Fibroblast of gingiva (primary cell): ENCODE results near the gene CACNA1C.

Source experiments
- DNase-seq: peaks from one replicate; pipeline ENCODE4 v3.0.0-alpha.2; 2011; ENCODE audit warnings: low read depth

The CACNA1C gene

GRCh38 chr12:2322554-2323120 lies 269.9 kb downstream of the CACNA1C start:
- no peak for DNase-seq

GRCh38 chr12:2323532-2324255 lies 270.9 kb downstream of the CACNA1C start:
- DNase-seq: no peak

DNA sequence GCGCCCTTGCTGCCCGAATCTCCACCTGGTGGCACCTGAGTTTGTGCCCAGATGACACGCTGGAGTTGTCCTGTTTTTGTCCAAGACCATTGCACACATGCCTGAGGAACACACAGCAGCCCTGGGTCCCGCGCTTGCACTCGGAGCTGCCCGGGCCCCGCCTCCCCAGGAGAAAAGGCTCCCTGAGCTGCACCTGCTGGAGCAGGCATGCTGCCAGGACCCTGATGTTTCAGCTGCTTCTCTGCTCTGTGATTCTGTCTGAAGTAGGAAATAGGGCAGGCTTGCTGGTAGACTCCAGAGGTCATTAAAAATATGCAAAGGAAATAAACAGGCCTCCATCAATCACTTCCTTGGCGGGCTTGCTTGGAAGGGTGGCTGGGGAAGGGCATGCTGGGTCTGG lies 271.6 kb downstream of the CACNA1C start:
- DNase-seq: no peak

GRCh38 chr12:2325519-2325918 lies 272.7 kb downstream of the CACNA1C start:
- DNase-seq: no peak

DNA sequence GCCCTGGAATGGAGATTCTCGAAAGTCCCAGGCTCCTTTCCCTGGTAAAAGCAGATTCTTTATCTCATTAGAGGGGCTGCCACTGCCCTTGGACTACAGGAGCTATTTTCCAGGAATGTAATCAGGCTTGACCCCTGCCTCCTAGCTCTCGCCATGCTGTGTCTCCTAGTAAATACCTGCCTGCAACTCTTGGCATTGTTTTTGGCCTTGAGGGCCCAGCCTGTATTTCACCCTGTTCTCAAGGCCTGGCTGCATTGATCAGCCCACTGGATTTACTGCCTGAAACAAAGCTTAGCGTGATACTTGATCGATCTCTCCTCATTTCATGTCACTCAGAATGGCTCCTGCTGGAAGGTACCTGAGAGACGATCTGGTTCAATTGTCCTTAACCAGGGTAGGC lies 273.7 kb downstream of the CACNA1C start:
- no peak for DNase-seq

- no peak for DNase-seq
Observed at GRCh38 chr12:2328661-2329060, 275.9 kb downstream of the CACNA1C start.

DNA sequence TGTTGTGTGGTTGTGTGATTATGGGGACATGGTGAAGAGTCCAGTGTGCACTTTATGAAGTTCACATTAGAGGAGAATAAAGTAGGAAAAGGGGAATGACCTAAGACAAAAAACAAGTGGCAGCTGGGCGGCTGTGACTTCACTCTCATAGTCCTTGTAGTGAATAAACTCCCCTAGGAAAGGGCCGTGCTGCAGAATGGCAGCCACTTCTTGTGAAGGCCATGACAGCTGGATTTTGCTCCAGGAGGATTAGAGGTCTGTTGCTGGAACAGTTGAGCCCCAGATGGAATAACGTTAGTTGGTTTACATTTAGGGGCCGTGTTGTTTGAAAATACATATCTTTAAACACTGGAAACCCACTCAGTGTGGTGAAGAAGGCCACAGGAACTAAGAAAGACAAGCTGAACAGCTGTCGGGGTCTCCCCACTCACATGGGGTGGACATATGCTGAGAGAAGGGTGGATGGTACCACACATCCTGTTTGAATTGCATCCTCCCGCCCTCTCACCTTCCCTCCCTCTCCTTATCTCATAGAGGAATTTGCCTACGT lies 276.9 kb downstream of the CACNA1C start:
- DNase-seq: no peak

DNA sequence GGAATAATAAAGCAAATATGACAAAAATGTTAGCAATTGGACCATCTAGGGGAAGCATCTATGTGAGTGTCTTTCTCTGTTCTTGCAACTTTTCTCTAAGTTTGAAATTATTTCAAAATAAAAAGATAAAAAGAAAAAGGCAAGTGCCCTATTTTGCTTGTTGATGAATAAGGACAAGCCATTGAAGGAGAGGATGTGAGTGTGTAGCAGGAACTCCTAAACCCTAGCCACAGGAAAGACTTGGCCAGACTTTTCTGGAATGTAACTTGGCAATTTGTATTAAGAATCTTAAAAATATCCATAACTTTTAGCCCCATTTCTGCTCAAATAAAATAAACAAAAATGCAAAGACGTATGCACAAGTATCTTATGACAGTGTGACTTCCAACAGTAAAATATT lies 279.4 kb downstream of the CACNA1C start:
- DNase-seq: peak; percentile 93

DNA sequence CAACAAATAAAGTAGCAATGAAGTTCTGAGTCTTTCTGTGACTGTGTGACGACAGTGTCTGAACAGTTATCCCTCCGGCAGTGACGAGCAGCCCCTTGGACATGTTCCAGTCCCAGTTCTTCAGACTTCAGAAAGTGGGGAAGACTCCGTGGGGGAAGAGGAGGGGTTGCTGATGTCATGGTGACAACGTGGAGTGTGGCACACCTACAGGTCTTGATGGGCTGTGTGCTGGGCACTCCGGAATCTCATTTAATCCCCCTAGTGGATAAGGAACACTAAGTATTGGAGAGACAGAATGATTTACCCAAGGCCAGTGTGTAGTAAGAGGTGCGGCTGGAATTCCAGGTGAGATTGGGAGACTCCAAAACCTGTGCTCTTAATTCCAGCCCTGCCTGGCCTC lies 280.2 kb downstream of the CACNA1C start:
- DNase-seq: no peak

DNA sequence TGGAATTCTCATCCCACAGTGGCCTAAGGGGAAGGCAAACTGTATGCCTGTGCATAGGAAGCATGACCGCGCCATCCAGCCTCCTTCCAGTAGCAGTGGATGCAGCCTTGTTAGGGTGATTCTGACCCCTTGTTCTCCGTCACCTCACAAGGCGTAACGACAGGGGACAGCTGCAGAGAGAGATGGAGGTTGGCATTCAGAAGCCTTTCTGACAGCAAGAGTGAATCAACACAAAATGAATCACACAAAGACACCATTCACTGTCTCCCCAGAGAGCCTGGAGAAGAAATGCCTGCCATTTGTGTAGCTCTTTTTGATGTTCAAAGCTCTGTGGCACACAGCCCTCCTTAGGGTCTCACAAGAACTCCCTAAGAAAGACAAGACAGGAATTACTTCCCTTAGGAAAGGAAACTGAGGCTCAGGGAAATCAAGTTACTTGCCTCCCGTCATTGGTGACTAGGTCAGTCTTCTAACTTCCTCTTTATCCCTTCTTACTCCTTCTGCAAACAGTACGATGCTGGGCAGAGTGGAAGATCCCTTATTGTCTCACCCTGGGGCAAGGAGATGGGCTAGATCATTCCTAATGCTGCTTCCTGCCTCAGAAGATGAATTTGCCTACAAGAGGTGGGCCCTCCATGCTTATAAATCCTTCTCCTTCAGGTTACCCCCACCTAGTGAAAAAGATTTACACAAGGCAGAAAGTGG lies 280.9 kb downstream of the CACNA1C start:
- DNase-seq: no peak

DNA sequence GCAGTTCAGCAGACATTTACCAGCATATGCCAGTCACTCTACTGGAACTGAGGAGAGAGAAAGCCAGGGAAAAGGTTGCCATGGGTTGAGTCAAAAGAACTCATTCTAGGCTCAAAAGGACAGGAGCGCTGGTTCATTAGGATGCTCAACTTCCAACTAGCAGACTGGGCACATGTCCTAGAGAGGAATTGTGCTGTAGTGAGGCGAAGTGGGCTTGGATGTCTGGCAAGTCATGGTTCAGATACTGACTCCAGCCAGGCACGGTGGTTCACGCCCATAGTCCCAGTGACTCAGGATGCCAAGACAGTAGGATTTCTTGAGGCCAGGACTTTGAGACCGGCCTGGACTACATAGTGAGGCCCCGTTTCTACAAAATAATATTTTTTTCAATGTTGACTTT lies 281.5 kb downstream of the CACNA1C start:
- DNase-seq: peak; percentile 27

DNA sequence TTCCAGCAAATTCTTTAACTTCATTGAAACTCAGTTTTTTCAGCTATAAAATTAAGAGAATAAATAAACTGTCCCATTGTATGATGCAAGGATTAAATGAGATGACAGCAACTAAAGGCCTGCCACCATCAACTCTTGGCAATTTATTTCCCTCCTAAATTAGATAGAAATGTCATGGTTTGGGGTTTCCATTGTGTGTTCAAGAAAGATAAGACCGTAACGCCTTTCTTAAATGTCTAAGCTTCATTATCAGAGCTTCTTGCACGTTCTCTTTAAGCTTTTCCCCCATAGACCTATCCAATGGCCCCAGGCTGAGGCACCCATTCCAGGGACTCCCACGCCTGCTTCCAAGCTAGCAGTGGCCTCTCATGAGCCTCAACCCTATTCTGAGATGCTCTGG lies 281.9 kb downstream of the CACNA1C start:
- DNase-seq: no peak

DNA sequence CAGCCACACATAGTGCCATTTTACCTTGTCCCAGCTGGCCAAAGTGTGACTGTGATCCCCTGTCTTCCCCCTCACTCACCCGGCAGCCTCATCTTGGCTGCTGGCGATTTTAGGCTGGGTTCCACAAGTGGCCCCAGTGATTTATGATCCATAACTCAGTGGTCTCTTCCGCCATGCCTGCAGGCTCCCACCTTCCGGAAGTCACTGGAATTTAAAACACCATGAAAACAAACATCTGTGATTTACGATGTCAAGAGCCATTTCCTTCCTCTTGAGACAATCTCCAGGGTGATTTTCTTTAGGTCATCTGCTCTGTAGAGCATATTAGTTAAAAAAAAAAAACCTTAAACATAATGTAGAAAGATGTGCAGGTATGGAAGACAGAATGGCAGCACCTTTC lies 282.3 kb downstream of the CACNA1C start:
- no peak for DNase-seq

DNA sequence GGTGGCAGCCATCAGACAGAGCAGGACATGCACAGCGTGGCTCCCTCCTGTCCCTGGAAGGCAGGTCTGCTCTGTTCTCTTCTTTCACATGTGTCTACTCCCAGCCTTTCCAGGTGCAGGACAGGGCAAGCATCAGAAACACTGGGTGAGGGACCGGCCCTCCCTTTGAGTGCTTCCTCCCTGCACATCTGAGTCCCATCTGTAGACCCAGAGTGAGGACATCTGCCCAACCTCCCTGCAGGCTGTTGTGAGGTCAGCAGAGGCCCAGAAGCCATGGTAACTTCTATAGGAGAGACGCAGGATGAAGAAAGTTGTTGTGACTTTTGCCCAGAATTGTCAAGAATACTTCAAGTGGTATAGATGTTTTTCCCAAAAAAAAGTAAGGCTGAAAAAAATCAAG lies 282.7 kb downstream of the CACNA1C start:
- peak; percentile 54 for DNase-seq

- DNase-seq: peak; percentile 16
Observed at GRCh38 chr12:2335916-2336315, 283.1 kb downstream of the CACNA1C start.

- DNase-seq: peak; percentile 91
Observed at GRCh38 chr12:2336409-2336829, 283.6 kb downstream of the CACNA1C start.

GRCh38 chr12:2337031-2338010 lies 284.5 kb downstream of the CACNA1C start:
- no peak for DNase-seq

DNA sequence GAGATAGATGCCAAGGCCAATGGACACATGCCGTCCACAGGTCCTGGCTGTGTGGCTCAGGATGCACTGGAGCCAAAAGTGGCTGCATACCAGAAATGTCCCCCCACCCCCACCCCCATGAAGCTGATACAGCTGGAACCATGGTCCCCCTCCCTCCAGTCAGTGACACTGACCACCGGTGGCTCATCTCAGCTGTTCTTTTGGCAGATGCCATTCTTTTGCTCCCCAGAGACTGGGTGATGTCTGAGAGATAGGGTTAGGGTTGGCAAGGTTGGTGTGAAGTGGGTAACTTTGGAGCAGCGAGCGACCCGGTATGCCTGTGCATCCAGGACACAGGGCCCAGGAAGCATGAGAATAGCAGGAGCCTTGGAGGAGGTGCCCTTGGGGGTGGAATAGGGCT lies 285.6 kb downstream of the CACNA1C start:
- DNase-seq: no peak

DNA sequence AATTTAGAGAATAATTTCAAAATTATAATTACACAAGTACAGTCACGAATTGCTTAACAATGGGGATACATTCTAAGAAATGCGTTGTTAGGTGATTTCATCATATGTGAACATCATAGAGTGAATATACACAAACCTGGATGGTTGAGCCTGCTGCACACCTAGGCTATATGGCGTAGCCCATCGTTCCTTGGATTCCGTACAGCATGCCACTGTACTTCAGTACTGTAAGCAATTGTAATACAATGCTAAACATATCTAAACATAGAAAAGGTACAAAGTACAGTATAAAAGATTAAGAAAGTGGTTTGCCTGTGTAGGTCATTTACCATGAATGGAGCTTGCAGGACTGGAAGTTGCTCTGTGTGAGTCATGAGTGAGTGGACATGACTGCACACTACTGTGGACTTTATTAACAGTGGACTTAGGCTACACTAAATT lies 286.2 kb downstream of the CACNA1C start:
- DNase-seq: peak; percentile 52

- DNase-seq: peak; percentile 66
Observed at GRCh38 chr12:2341051-2341751, 288.4 kb downstream of the CACNA1C start.

GRCh38 chr12:2341871-2342270 lies 289.1 kb downstream of the CACNA1C start:
- DNase-seq: peak; percentile 81
